ENCODE data around the gene PRMT5.
A peak's percentile ranks its signal among the peaks of the same experiment; 100 is the strongest.
"Not testable (repeated sequence)": the region's sequence is repeated elsewhere in the genome, so short reads cannot be mapped to it uniquely, and the experiment has no call there.

The PRMT5 gene

GRCh38 chr14:22929104-22929960 is at the start of gene PRMT5:
TSS of gene PRMT5 (minus strand) at chr14:22929376. CDS start at chr14:22929361, 15 bp downstream.
- DNase-seq: peak; percentile 98

- no peak for DNase-seq
Measured at GRCh38 chr14:22978487-22978837, 49.3 kb upstream of the PRMT5 start.

- peak; percentile 65 for DNase-seq
Measured at GRCh38 chr14:22977684-22978486, 48.7 kb upstream of the PRMT5 start.

GRCh38 chr14:22977434-22977683 is 48.2 kb upstream of the PRMT5 start:
- DNase-seq: no peak

- peak; percentile 21 for DNase-seq
Measured at GRCh38 chr14:22976620-22977433, 47.7 kb upstream of the PRMT5 start.

GRCh38 chr14:22974530-22975313 is 45.5 kb upstream of the PRMT5 start:
- no peak for DNase-seq

GRCh38 chr14:22973217-22974032 is 44.2 kb upstream of the PRMT5 start:
- DNase-seq: peak; percentile 57

- DNase-seq: no peak
Measured at GRCh38 chr14:22972313-22972930, 43.2 kb upstream of the PRMT5 start.

GRCh38 chr14:22971152-22971551 is 42.0 kb upstream of the PRMT5 start:
- no peak for DNase-seq

GRCh38 chr14:22966783-22967269 is 37.6 kb upstream of the PRMT5 start:
- DNase-seq: no peak

- not testable (repeated sequence) for DNase-seq
Measured at GRCh38 chr14:22965916-22966782, 37.0 kb upstream of the PRMT5 start.

- no peak for DNase-seq
Measured at GRCh38 chr14:22962061-22962676, 33.0 kb upstream of the PRMT5 start.

GRCh38 chr14:22955702-22956569 is 26.8 kb upstream of the PRMT5 start:
- DNase-seq: no peak

GRCh38 chr14:22952418-22952817 is 23.2 kb upstream of the PRMT5 start:
- DNase-seq: no peak

GRCh38 chr14:22951795-22952194 is 22.6 kb upstream of the PRMT5 start:
- not testable (repeated sequence) for DNase-seq

- no peak for DNase-seq
Measured at GRCh38 chr14:22945642-22946041, 16.5 kb upstream of the PRMT5 start.

- DNase-seq: no peak
Measured at GRCh38 chr14:22939684-22940083, 10.5 kb upstream of the PRMT5 start.

- DNase-seq: no peak
Measured at GRCh38 chr14:22935156-22935555, 6.0 kb upstream of the PRMT5 start.

- DNase-seq: no peak
Measured at GRCh38 chr14:22932146-22932545, 3.0 kb upstream of the PRMT5 start.
